ENCODE measurements around the gene FRAS1. TPM values are rescaled to one million over a fixed set of nuclear protein-coding genes. Genes with fewer than 3 reads are reported as not detected.
"Not testable (repeated sequence)": the region's sequence is repeated elsewhere in the genome, so short reads cannot be mapped to it uniquely, and the experiment has no call there.

The FRAS1 gene
- total RNA-seq, 2 donors from 2014 or later = not detected

DNA sequence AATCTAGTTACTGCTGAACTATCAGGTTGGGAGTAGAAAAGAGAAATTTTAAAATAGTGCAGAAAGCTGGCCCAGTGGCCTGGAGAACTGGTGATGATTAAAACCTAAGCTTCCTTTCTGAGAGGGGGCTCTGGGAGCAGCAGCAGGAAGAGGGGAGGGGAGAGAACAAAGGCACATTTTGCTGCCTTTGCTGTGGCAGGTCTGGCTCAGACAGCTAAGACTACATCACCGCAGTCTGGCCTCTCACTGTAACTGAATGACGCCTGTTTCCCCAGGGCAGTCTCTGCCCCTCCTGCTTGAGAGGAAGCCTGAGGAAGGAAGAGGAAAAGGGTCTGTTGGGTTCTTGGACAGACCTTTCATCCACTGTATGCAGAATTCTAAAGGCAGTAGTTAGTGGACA, 148.5 kb downstream of the FRAS1 start:
- H3K27me3 Mint-ChIP-seq = peaks cover 46% of the 10 kb centered on the region

GRCh38 chr4:78207541-78207940, 150.4 kb downstream of the FRAS1 start:
- no peak overlapping the region for H3K27ac Mint-ChIP-seq
- H3K9me3 ChIP-seq (ENCODE audit: control insufficient read depth, low read length, poor library complexity, severe bottlenecking) = peaks cover 3% of the 10 kb centered on the region
- H3K27me3 Mint-ChIP-seq = peaks cover 45% of the 10 kb centered on the region
- H3K4me1 Mint-ChIP-seq = no peaks in the 10 kb centered on the region
- DNase-seq = no peak
- no peaks in the 10 kb centered on the region for H3K36me3 Mint-ChIP-seq (ENCODE audit: low read depth)
- ATAC-seq = no peak
- H3K4me3 Mint-ChIP-seq = no peak overlapping the region

More for the DNA sequence above, 148.5 kb downstream of the FRAS1 start:
- no peak for ATAC-seq
- Mint-ChIP-seq H3K4me3 (no peak overlapping the region), H3K27ac (no peak overlapping the region), H3K36me3 (ENCODE audit: low read depth) (no peaks in the 10 kb centered on the region), H3K4me1 (no peaks in the 10 kb centered on the region)
- H3K9me3 ChIP-seq (ENCODE audit: control insufficient read depth, low read length, poor library complexity, severe bottlenecking) = peaks cover 3% of the 10 kb centered on the region
- DNase-seq = no peak

- no peaks in the 10 kb centered on the region for H3K36me3 Mint-ChIP-seq (ENCODE audit: low read depth)
- peaks cover 3% of the 10 kb centered on the region for H3K9me3 ChIP-seq (ENCODE audit: control insufficient read depth, low read length, poor library complexity, severe bottlenecking)
- H3K4me3 Mint-ChIP-seq = no peak overlapping the region
- no peaks in the 10 kb centered on the region for H3K4me1 Mint-ChIP-seq
- H3K27me3 Mint-ChIP-seq = peaks cover 45% of the 10 kb centered on the region
- H3K27ac Mint-ChIP-seq = no peak overlapping the region
- DNase-seq = no peak
- ATAC-seq = no peak
Measured at GRCh38 chr4:78207951-78208350, 150.8 kb downstream of the FRAS1 start.

DNA sequence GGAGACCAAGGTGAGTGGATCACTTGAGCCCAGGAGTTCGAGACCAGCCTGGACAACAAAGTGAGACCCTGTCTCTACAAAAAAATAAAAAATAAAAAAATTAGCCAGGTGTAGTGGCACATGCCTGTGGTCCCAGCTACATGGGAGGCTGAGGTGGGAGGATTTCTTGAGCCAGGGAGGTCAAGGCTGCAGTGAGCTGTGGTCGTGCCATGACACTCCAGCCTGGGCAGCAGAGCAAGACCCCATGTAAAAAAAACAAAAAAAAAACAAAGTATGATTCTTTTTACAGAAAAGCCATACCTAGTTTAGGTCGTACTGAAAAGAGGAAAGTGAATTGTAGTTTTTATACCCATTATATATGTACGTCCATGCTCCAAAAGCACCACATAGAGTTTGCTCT, 151.8 kb downstream of the FRAS1 start:
- H3K4me3 Mint-ChIP-seq; H3K36me3 Mint-ChIP-seq (ENCODE audit: low read depth): not testable (repeated sequence)

GRCh38 chr4:78210694-78211410, 153.7 kb downstream of the FRAS1 start:
- no peak overlapping the region for H3K4me3 Mint-ChIP-seq
- DNase-seq (no peak), ATAC-seq (no peak)
- H3K4me1 Mint-ChIP-seq = no peaks in the 10 kb centered on the region
- no peak overlapping the region for H3K27ac Mint-ChIP-seq
- peaks cover 37% of the 10 kb centered on the region for H3K27me3 Mint-ChIP-seq
- no peaks in the 10 kb centered on the region for H3K9me3 ChIP-seq (ENCODE audit: control insufficient read depth, low read length, poor library complexity, severe bottlenecking)
- no peaks in the 10 kb centered on the region for H3K36me3 Mint-ChIP-seq (ENCODE audit: low read depth)

More for the DNA sequence above, 151.8 kb downstream of the FRAS1 start:
- H3K27me3 Mint-ChIP-seq = peaks cover 45% of the 10 kb centered on the region
- not testable (repeated sequence) for H3K27ac Mint-ChIP-seq; H3K9me3 ChIP-seq (ENCODE audit: control insufficient read depth, low read length, poor library complexity, severe bottlenecking); DNase-seq; ATAC-seq; H3K4me1 Mint-ChIP-seq

GRCh38 chr4:78213218-78213617, 156.1 kb downstream of the FRAS1 start:
- H3K9me3 ChIP-seq (ENCODE audit: control insufficient read depth, low read length, poor library complexity, severe bottlenecking) = no peaks in the 10 kb centered on the region
- H3K36me3 Mint-ChIP-seq (ENCODE audit: low read depth) = no peaks in the 10 kb centered on the region
- no peak for ATAC-seq
- DNase-seq = no peak
- H3K27ac Mint-ChIP-seq = no peak overlapping the region
- H3K4me1 Mint-ChIP-seq = no peaks in the 10 kb centered on the region
- no peak overlapping the region for H3K4me3 Mint-ChIP-seq
- H3K27me3 Mint-ChIP-seq = peaks cover 20% of the 10 kb centered on the region

DNA sequence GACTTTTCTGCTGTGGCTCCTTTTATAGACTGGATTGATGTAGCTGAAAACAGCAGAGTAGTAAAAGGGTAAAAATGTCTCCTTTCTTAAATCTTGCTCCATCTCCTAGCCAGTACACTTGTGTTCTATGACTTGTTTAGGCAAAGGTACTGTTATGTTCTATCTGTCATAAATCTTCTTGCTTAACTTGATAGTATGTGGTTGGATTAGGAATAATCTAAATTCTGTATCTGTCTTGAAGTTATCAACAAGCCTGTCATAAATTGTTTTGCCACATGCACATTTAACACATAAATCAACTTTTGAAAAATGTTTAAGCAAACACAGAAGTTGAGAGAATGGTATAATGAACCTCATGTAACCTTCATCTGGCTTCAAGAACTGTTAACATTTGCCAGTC, 157.0 kb downstream of the FRAS1 start:
- Mint-ChIP-seq H3K27ac (no peak overlapping the region), H3K27me3 (peaks cover 18% of the 10 kb centered on the region), H3K36me3 (ENCODE audit: low read depth) (no peaks in the 10 kb centered on the region), H3K4me3 (no peak overlapping the region), H3K4me1 (no peaks in the 10 kb centered on the region)
- no peak for ATAC-seq
- no peak for DNase-seq
- H3K9me3 ChIP-seq (ENCODE audit: control insufficient read depth, low read length, poor library complexity, severe bottlenecking) = no peaks in the 10 kb centered on the region

DNA sequence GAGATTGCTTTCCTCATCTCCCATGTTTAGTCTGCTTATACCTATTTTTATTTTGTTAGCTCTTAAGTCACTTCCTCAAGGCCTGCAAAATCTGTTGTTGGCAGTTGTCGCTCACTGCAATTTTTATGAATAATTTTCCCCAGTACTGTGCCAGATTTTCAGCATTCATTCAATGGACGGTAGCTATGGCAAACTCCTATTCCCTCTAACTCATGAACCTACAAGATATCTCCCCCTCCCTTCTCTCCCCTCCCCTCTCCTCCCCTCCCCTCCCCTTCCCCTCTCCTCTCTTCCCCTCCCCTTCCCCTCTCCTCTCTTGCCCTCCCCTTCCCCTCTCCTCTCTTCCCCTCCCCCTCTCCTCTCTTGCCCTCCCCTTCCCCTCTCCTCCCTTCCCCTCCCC, 160.4 kb downstream of the FRAS1 start:
- Mint-ChIP-seq H3K27ac (no peak overlapping the region), H3K4me3 (no peak overlapping the region)
- ATAC-seq = no peak

GRCh38 chr4:78218260-78218659, 161.1 kb downstream of the FRAS1 start:
- H3K9me3 ChIP-seq (ENCODE audit: control insufficient read depth, low read length, poor library complexity, severe bottlenecking) = no peaks in the 10 kb centered on the region
- no peak for ATAC-seq
- Mint-ChIP-seq H3K4me1 (no peaks in the 10 kb centered on the region), H3K36me3 (ENCODE audit: low read depth) (no peaks in the 10 kb centered on the region), H3K27me3 (peaks cover 8% of the 10 kb centered on the region), H3K27ac (no peak overlapping the region), H3K4me3 (no peak overlapping the region)
- DNase-seq = no peak

More for the DNA sequence above, 160.4 kb downstream of the FRAS1 start:
- H3K36me3 Mint-ChIP-seq (ENCODE audit: low read depth) = no peaks in the 10 kb centered on the region
- DNase-seq = no peak
- H3K4me1 Mint-ChIP-seq = no peaks in the 10 kb centered on the region
- peaks cover 8% of the 10 kb centered on the region for H3K27me3 Mint-ChIP-seq
- H3K9me3 ChIP-seq (ENCODE audit: control insufficient read depth, low read length, poor library complexity, severe bottlenecking) = no peaks in the 10 kb centered on the region

DNA sequence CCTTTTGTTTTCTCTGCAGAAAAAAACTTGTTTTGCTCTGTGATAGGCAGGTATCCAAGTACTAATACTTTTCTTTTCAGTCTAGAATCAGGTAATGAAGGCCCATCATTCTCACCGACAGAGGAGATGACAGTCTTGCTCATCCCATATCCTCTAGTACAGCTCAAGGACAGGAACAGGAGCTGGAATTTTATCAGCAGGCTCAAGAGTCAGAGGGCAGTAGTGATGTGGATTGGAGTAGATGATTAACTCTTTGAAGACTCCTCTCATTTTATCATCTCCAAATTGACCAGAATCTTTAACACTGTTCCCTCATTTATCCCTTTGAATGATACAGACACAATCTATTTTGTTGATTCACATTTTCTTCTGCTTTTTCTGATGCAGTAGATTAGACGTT, 162.7 kb downstream of the FRAS1 start:
- ATAC-seq (no peak), DNase-seq (no peak)
- H3K4me1 Mint-ChIP-seq = no peaks in the 10 kb centered on the region
- H3K27ac Mint-ChIP-seq = no peak overlapping the region
- no peaks in the 10 kb centered on the region for H3K36me3 Mint-ChIP-seq (ENCODE audit: low read depth)
- H3K9me3 ChIP-seq (ENCODE audit: control insufficient read depth, low read length, poor library complexity, severe bottlenecking) = no peaks in the 10 kb centered on the region
- no peak overlapping the region for H3K4me3 Mint-ChIP-seq
- H3K27me3 Mint-ChIP-seq = peaks cover 8% of the 10 kb centered on the region

DNA sequence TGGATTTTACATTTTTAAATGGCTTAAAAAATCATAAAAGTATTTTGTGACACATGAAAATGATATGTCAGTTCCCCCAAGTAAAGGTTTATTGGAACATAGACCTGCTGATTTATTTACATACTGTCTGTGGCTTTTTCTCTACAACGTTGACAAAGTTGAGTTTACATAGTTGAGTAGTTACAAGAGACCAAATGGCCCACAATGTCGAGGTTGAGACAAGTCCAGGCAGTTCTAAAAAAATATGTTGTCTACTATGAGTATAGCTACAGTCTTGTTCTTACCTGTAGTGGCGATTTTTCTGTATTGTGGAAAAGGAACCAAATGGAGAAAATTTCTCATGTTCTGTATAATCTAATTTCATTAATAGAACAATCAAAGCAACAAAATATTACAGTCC, 163.2 kb downstream of the FRAS1 start:
- Mint-ChIP-seq H3K4me1 (no peaks in the 10 kb centered on the region), H3K36me3 (ENCODE audit: low read depth) (no peaks in the 10 kb centered on the region), H3K27me3 (peaks cover 8% of the 10 kb centered on the region), H3K27ac (no peak overlapping the region), H3K4me3 (no peak overlapping the region)
- ATAC-seq (no peak), DNase-seq (no peak)
- no peaks in the 10 kb centered on the region for H3K9me3 ChIP-seq (ENCODE audit: control insufficient read depth, low read length, poor library complexity, severe bottlenecking)

GRCh38 chr4:78222575-78223186, 165.6 kb downstream of the FRAS1 start:
- Mint-ChIP-seq H3K27ac (no peak overlapping the region), H3K27me3 (peaks cover 8% of the 10 kb centered on the region), H3K4me3 (no peak overlapping the region), H3K4me1 (no peaks in the 10 kb centered on the region), H3K36me3 (ENCODE audit: low read depth) (no peaks in the 10 kb centered on the region)
- H3K9me3 ChIP-seq (ENCODE audit: control insufficient read depth, low read length, poor library complexity, severe bottlenecking) = no peaks in the 10 kb centered on the region
- no peak for DNase-seq
- ATAC-seq = no peak

GRCh38 chr4:78225236-78225635, 168.1 kb downstream of the FRAS1 start:
- Mint-ChIP-seq H3K27me3 (peaks cover 23% of the 10 kb centered on the region), H3K4me1 (no peaks in the 10 kb centered on the region), H3K4me3 (no peak overlapping the region), H3K27ac (no peak overlapping the region), H3K36me3 (ENCODE audit: low read depth) (no peaks in the 10 kb centered on the region)
- DNase-seq = no peak
- no peaks in the 10 kb centered on the region for H3K9me3 ChIP-seq (ENCODE audit: control insufficient read depth, low read length, poor library complexity, severe bottlenecking)
- ATAC-seq = no peak

DNA sequence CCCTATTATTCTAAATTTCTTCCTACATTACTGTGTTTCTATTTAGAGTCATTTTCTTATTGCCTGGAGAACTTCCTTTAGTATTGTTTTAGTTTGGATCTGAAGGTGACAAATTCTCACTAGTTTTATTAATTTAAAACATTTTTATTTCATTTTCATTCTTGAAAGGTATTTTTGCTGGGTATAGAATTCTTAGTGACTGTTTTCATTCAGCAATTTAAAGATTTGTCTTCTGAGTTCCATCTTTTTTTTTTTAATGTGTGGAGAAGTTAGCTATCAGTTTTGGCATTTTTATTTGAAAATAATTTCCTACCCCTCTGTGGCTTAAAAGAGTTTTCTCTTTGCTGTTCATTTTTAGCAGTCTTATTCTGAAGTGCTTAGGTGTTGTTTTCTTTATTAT, 169.2 kb downstream of the FRAS1 start:
- ATAC-seq (no peak), DNase-seq (no peak)
- H3K9me3 ChIP-seq (ENCODE audit: control insufficient read depth, low read length, poor library complexity, severe bottlenecking) = no peaks in the 10 kb centered on the region
- H3K4me3 Mint-ChIP-seq = no peak overlapping the region
- H3K27me3 Mint-ChIP-seq = peaks cover 26% of the 10 kb centered on the region
- no peak overlapping the region for H3K27ac Mint-ChIP-seq
- H3K4me1 Mint-ChIP-seq = no peaks in the 10 kb centered on the region
- no peaks in the 10 kb centered on the region for H3K36me3 Mint-ChIP-seq (ENCODE audit: low read depth)
